Epithelial cell of esophagus (primary cell): ENCODE data around the gene KRT23.

ENCODE experiments used
- DNase-seq: peaks from one replicate; pipeline ENCODE4 v3.0.0; 2010; ENCODE audit warnings: low read depth
- H3K4me3 ChIP-seq: 2 replicates; pipeline ENCODE4 v1.5.1; 2011; ENCODE audit warnings: mild to moderate bottlenecking, low read length, control low read depth
- CTCF ChIP-seq: IDR thresholded peaks from 2 replicates; pipeline ENCODE4 v1.5.1; 2011; ENCODE audit warnings: low read depth, mild to moderate bottlenecking, low read length, control low read depth, inconsistent platforms; ENCODE audit not compliant: insufficient read depth; ENCODE audit errors: missing control alignments

Gene KRT23

GRCh38 chr17:40906613-40907012, 30.8 kb downstream of the KRT23 start:
- no peak for DNase-seq
- H3K4me3 ChIP-seq = no peak overlapping the region
- TF ChIP-seq CTCF = no peak

GRCh38 chr17:40905370-40905769, 32.1 kb downstream of the KRT23 start:
- H3K4me3 ChIP-seq = no peak overlapping the region
- no peak for DNase-seq
- no peak for TF ChIP-seq CTCF

GRCh38 chr17:40903129-40903847, 34.2 kb downstream of the KRT23 start:
- no peak for TF ChIP-seq CTCF
- peak; percentile 93 for DNase-seq
- H3K4me3 ChIP-seq = no peak overlapping the region

GRCh38 chr17:40902498-40902897, 34.9 kb downstream of the KRT23 start:
- H3K4me3 ChIP-seq = no peak overlapping the region
- no peak for DNase-seq
- no peak for TF ChIP-seq CTCF

GRCh38 chr17:40901981-40902474, 35.4 kb downstream of the KRT23 start:
- TF ChIP-seq CTCF = no peak
- DNase-seq = peak; percentile 91
- H3K4me3 ChIP-seq = no peak overlapping the region

- DNase-seq = no peak
- H3K4me3 ChIP-seq = no peak overlapping the region
- no peak for TF ChIP-seq CTCF
These were observed 36.6 kb downstream of the KRT23 start for GRCh38 chr17:40900809-40901356.
